ENCODE data around the gene SVOP.

DNA sequence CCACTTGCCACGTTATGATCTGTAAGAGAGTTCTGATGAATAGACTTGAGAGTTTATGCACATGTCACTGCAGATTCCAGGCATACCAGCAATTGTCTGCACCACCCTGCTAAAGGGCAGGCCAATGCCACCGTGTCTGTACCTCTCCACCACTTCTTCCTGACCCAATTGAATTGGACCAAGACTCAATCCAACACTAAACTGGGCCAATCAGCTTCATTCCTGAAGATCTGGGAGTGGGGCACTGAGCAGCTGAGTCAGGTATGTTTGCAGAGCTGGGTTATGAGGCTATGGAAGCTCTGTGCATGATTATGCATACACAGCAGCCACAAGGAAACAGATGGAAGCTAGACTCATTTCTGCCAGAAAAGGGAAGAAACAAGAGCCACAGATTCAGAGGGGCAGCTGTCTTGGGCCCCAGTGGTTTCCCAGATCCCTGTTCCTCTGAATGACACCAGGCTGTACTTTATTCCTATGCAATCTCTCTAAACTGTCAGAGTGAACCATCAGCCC, 113.0 kb downstream of the SVOP start:
- no peak for TF ChIP-seq POLR2A (IDR thresholded peaks at IDR 0.05)
- TF ChIP-seq, protein P1, sequence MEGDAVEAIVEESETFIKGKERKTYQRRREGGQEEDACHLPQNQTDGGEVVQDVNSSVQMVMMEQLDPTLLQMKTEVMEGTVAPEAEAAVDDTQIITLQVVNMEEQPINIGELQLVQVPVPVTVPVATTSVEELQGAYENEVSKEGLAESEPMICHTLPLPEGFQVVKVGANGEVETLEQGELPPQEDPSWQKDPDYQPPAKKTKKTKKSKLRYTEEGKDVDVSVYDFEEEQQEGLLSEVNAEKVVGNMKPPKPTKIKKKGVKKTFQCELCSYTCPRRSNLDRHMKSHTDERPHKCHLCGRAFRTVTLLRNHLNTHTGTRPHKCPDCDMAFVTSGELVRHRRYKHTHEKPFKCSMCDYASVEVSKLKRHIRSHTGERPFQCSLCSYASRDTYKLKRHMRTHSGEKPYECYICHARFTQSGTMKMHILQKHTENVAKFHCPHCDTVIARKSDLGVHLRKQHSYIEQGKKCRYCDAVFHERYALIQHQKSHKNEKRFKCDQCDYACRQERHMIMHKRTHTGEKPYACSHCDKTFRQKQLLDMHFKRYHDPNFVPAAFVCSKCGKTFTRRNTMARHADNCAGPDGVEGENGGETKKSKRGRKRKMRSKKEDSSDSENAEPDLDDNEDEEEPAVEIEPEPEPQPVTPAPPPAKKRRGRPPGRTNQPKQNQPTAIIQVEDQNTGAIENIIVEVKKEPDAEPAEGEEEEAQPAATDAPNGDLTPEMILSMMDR (IDR thresholded peaks at IDR 0.05): no peak

Data from lower leg skin (tissue), 3 donors.